ENCODE measurements around the gene PRRT1.
A peak's percentile ranks its signal among the peaks of the same experiment; 100 is the strongest.
"Not testable (repeated sequence)": the region's sequence is repeated elsewhere in the genome, so short reads cannot be mapped to it uniquely, and the experiment has no call there.

The PRRT1 gene

GRCh38 chr6:32151863-32152768 is at the start of gene PRRT1:
TSS of gene PRRT1 (minus strand) at chr6:32151939. CDS start at chr6:32151827, 112 bp downstream.
- no peak for DNase-seq (ENCODE audit: low read depth)

DNA sequence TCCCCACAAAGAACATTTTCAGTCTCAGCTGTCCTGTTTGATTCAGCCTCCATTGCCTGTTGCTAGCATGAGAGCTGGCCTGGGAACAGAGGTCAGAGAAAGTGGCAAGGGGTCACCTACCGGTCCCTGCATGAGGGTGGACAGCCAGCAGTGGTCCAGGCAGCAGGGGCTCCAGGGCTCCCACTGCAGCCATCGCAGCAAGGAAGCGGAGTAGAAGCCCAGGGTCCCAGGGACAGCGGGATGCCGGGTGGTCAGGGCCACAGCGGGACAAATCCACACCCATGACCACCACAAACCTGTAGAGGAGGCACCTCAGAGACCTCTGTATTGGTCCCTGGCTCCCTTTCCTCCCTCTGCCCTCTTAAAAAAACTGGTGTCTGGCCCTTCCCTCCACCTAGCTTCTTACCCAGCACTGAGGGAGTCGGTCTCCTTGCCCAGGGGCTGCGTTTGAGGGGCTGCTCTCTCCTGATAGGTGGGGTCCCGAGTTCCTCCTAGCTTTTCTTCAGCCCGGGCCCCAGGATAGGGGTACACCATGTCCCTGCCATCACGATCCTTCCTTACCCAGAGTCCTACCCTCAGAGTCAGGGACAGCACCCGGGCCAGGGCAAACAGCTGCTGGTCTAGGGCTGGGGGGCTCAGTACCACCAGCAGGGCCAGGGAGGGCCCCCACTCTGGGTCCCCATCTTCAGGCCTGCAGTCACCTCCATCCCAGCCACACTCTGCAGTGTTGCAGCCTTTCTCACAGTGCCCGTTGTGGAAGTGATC is 49.2 kb upstream of the PRRT1 start:
- no peak for DNase-seq (ENCODE audit: low read depth)

- no peak for DNase-seq (ENCODE audit: low read depth)
Measured at GRCh38 chr6:32198866-32199265, 47.1 kb upstream of the PRRT1 start.

GRCh38 chr6:32198345-32198696 is 46.6 kb upstream of the PRRT1 start:
- no peak for DNase-seq (ENCODE audit: low read depth)

DNA sequence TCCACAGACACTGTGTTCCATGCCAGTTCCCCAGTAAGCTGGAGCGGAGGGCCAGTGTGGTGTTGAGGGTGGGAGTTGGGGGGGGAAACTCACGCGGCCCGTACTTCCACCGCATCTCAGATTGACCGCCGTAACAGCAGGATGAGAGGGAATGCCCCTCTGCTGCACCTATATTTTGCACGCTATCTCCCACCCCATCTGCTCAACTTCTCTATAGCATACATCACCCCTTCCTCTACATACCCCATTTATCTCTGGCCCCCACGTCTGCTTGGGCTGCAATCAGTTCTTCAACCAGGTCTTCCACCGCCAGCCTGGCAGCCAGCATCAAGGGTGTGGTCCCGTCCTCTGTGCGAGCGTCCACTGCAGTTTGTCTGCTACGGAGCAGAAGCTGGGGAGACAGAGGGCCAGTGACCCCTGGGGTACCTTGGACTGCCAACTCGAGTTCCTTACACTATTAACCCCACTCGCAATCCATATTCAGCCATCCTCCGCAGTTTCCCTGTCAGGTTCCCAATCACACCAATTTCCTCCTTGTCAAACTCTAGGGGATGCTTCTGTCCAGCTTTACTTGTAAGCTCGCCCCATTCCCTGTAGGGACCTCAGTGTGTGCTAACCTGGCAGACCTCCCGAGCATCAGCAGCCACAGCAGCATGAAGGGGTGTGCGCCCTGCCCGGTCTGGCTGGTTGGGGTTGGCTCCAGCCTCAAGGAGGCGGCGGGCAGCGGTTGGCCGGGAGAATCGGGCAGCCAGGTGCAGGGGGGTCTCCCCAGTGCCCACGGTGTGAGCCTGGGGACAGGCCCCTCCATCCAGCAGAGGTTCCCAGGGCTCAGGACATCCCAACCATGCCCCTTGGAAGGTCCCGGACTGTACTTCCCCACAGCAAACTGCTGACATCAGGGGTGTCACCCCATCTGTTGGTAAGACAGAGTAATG is 45.2 kb upstream of the PRRT1 start:
- no peak for DNase-seq (ENCODE audit: low read depth)

GRCh38 chr6:32195902-32196681 is 44.4 kb upstream of the PRRT1 start:
- DNase-seq (ENCODE audit: low read depth): peak; percentile 37

- peak; percentile 100 for DNase-seq (ENCODE audit: low read depth)
Measured at GRCh38 chr6:32195652-32195901, 43.8 kb upstream of the PRRT1 start.

DNA sequence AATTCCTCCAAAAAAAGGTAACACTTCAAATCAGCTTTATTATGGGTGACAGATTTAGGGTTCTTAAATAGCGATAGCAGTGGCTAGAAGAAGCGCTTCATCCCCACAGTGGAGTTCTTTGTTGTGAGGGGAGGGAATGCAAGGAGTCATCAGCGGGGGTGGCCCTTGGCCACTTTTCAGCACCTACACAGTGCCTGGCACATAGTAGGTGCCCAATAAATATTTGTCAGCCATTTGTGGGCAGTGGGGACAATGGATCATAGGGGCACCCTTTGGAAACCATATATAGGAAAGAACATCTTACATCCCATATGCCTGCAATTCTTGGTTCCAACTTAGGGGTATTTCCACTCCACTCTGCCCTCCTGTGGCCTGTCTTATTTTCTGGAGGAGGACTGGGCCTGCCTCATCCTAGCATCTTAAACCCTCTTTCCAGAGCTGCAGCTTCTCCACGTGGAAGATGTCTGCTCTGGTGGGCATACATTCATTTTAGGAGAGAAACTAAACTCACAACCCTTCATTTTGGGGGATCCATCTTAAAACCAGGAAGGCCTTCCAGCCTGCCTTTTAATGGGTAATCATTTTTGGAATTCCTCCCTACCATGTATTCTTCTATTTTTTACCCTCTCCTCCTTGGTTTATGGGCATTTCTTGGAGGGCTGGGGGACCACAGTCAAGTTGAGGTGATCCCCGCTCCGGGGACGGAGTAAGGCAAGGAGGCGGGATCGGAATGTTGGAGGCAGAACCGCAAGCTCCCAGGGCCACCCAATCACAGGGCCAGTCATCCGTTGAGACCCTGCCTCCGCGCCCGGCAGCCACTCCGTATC is 43.3 kb upstream of the PRRT1 start:
- DNase-seq (ENCODE audit: low read depth): no peak

DNA sequence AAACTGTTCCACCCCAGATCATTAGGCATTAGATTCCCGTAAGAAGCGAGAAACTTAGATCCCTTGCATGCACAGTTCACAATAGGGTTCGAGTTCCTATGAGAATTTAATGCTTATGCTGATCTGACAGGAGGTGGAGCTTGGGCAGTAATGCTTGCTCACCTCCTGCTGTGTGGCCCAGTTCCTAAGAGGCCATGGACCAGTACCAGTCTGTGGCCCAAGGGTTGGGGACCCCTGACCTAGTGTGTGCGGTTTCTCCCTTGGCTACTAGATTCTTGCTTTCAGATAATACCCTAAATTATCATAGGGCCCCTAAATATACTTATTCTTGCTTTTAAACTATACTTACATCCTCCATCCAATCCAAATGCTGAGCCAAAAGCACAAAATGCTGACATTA is 42.6 kb upstream of the PRRT1 start:
- DNase-seq (ENCODE audit: low read depth): no peak

GRCh38 chr6:32193096-32193495 is 41.4 kb upstream of the PRRT1 start:
- DNase-seq (ENCODE audit: low read depth): not testable (repeated sequence)

- no peak for DNase-seq (ENCODE audit: low read depth)
Measured at GRCh38 chr6:32192608-32193039, 40.9 kb upstream of the PRRT1 start, which contains the start of gene GPSM3. TSS of gene GPSM3 (minus strand) at chr6:32192643. CDS start at chr6:32192513, 130 bp downstream.

DNA sequence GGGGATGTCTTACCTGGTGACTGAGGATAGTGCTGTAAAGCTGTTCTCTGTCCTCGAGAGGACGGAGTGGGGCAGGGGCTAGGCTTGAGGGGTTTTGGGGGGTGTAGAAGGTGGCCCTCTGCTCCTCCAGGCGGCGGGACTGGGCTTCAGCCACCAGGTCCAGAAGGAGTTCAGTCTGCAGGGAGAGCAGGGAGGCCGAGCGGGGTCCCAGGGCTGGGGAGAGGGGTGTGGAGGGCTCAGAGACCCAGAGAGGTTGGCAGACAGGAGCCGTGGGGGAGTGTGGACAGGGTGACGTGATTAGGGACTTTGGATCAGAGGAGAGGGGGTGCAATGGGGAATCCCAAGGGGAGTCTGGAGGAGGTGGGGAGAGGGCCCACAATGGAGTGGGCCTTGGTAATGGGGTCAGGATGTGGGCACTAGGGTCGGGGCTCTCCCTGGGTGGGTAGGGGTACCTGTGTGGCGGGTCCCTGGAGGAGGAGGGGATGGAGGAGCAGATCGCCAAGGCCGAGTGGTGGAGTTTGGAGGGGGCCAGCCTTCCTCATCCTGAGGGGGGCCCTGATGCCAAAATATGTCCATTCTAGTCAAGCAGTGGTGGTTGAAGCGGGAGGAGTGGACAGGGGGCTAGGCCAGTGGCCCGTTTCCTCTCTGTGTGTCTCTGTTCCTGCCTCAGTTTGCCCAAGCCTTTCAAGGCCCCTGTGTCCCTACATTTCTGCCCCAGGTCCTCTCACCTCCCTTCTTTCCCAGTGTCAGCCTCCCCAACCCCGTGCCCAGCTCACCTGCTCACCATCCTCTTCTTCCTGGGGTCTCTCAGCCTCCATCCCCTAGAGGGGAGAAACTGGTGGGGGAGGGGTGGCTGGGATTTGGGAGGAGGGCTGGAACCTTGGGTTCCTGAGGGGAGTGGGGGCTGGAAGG is 40.2 kb upstream of the PRRT1 start:
- DNase-seq (ENCODE audit: low read depth): no peak

DNA sequence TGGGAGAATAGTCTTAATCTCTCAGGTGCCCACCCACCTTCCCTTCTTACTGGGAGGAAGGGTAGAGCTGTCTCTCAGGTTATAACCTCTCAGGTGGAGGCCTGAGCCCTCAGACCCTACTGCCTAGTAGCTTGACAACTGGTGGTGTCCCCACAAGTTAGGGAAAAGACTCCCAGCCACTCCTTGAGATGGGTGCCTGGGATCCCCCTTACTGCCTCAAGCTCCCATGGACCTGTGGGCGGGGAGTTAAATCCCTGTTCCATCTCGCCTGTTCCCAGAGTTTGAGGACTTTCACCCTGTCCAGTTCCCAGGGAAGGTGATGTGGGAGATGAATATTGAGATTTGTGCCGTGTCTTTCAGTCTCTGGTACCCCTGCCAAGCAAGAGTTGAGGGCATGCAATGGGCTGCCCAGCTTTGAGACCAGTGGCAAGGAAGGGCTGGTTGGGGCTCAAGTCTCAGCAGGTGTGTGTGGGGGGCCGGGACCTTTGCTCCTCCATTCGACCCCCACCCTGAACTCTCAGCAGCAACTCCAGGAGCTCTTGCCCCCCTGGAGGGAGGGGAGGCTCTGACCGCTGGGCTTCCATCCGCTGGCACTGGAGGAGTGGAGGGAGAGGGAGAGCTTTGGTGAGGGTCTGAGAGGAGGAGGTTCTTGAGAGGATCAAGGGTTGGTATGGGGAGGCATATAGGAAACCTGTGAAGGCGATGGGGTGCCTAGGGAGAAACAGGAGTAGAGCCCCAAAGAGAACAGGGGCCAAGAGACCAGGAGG is 39.4 kb upstream of the PRRT1 start:
- DNase-seq (ENCODE audit: low read depth): no peak

- peak; percentile 76 for DNase-seq (ENCODE audit: low read depth)
Measured at GRCh38 chr6:32190054-32190851, 38.5 kb upstream of the PRRT1 start, which contains the start of gene PBX2. TSS of gene PBX2 (minus strand) at chr6:32190202. CDS start at chr6:32189915, 287 bp downstream.

DNA sequence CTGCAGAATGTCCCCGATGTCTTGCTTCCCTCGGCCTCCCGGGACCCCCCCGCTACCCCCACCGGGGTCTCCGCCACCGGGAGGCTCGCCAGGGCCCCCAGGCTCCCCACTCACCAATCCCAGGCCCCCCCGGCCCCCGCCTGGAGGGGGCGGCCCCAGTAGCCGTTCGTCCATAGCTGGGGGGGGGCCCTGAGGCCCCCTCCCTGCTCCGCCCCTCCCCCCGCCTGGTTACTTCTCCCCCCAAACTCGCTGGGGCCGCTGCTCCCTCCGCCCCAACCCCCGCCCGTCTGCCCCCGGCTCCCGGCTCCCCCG is 38.0 kb upstream of the PRRT1 start:
- no peak for DNase-seq (ENCODE audit: low read depth)

GRCh38 chr6:32189069-32189741 is 37.5 kb upstream of the PRRT1 start:
- no peak for DNase-seq (ENCODE audit: low read depth)

DNA sequence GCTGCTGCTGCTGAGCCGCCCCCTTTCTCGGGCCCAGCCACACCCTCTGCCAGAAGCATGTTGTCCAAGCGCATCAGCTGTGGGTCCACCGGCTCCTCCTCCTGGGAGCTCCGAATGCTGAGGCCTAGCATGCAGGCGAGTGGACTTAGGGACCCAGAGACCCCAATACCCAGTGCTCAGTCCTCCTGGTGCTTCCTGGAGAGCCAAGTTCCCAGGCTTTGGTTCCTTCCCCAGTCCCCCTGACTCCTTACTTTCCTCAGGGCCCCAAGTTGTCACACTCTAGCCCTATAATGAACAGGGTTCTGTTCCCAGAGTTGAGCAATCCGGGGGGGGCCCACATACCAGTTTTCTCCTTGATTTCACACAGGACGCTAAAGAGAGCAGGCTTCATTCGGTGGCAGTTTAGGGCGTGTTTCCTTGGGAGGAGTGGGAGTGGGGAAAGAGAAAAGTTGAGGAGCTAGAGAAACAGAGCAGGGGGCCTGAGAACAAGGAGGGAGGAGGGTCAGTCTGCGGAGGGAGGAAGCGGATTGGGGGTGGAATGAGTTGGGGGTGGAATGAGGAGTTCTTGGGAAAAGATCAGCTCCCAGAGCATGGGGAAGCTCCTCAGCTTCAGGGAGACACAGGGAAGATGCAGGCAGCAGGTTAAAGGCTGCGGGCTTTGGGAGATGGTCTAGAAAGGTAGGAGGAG is 36.8 kb upstream of the PRRT1 start:
- DNase-seq (ENCODE audit: low read depth): no peak
